Measurements from ENCODE around the gene FAM83C. TPM values are rescaled to one million over a fixed set of nuclear protein-coding genes. Genes with fewer than 3 reads are reported as not detected.

FAM83C gene
- total RNA-seq, 1 experiment from 2014 or later = not detected

DNA sequence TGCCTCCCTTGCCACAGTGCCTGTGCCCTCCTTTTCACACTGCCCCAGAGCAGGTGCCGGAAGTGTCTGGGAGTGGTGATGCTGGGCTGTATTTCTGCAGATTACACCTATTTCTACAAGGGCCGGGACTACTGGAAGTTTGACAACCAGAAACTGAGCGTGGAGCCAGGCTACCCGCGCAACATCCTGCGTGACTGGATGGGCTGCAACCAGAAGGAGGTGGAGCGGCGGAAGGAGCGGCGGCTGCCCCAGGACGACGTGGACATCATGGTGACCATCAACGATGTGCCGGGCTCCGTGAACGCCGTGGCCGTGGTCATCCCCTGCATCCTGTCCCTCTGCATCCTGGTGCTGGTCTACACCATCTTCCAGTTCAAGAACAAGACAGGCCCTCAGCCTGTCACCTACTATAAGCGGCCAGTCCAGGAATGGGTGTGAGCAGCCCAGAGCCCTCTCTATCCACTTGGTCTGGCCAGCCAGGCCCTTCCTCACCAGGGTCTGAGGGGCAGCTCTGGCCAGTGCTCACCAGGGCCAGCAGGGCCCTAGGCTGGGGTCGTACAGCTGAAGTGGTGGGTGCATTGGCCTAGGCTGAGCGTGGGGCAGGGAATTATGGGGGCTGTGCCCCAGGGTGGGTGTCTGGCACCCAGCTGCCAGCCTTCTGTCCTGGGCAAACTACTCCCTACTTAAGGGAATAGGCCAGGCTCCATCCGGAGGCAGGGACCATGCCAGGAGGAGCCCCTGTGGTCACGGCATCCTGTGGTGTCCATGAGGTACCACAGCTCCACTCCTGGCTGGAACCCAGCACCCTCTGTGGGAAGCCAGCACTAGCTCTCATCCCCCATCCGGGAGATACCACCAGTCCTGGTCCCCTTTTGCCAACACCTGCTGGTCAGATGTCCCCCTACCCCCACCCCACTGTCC is 17.8 kb downstream of the FAM83C start:
- no TSS peak for BruUV-seq (replicated peaks)
- H3K27ac ChIP-seq (ENCODE audit: low read length) = no peak overlapping the region
- no peaks in the 10 kb centered on the region for H3K9me3 ChIP-seq (ENCODE audit: low read length)
- H3K36me3 ChIP-seq (ENCODE audit: low read depth, low read length) = peaks cover 17% of the 10 kb centered on the region
- CTCF ChIA-PET = no interaction called here
- H2AFZ ChIP-seq (ENCODE audit: low read length) = no peak overlapping the region
- peaks cover 12% of the 10 kb centered on the region for H3K79me2 ChIP-seq (ENCODE audit: low read length)
- H3K4me2 ChIP-seq (ENCODE audit: low read length) = no peak overlapping the region
- H3K4me3 ChIP-seq (ENCODE audit: low read length) = no peak overlapping the region
- POLR2A ChIA-PET (ENCODE audit: unreplicated experiment) = no interaction called here
- H3K27me3 ChIP-seq (ENCODE audit: low read length) = no peaks in the 10 kb centered on the region
- H3K9ac ChIP-seq (ENCODE audit: low read length) = no peak overlapping the region
- intact Hi-C loops (cut with micrococcal nuclease) = no loop called here
- H3F3A ChIP-seq (ENCODE audit: low read length, unreplicated experiment) = peaks cover 11% of the 10 kb centered on the region
- no peaks in the 10 kb centered on the region for H3K9me2 ChIP-seq (replicated peaks; ENCODE audit: low read length)
- DNase-seq (no peak), ATAC-seq (no peak)
- H3K4me1 ChIP-seq (ENCODE audit: insufficient read depth, low read length) = peaks cover 12% of the 10 kb centered on the region
- TF ChIP-seq, protein P1, sequence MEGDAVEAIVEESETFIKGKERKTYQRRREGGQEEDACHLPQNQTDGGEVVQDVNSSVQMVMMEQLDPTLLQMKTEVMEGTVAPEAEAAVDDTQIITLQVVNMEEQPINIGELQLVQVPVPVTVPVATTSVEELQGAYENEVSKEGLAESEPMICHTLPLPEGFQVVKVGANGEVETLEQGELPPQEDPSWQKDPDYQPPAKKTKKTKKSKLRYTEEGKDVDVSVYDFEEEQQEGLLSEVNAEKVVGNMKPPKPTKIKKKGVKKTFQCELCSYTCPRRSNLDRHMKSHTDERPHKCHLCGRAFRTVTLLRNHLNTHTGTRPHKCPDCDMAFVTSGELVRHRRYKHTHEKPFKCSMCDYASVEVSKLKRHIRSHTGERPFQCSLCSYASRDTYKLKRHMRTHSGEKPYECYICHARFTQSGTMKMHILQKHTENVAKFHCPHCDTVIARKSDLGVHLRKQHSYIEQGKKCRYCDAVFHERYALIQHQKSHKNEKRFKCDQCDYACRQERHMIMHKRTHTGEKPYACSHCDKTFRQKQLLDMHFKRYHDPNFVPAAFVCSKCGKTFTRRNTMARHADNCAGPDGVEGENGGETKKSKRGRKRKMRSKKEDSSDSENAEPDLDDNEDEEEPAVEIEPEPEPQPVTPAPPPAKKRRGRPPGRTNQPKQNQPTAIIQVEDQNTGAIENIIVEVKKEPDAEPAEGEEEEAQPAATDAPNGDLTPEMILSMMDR (conservative IDR thresholded peaks at IDR 0.05; ENCODE audit: low read depth, low read length) = no peak
- TF ChIP-seq EZH2 (IDR thresholded peaks at IDR 0.05; ENCODE audit: low read length, unreplicated experiment) (no peak), EZH2phosphoT487 (IDR thresholded peaks at IDR 0.05; ENCODE audit: borderline replicate concordance, low read length) (no peak)
- H4K20me1 ChIP-seq (ENCODE audit: low read length) = no peaks in the 10 kb centered on the region

DNA sequence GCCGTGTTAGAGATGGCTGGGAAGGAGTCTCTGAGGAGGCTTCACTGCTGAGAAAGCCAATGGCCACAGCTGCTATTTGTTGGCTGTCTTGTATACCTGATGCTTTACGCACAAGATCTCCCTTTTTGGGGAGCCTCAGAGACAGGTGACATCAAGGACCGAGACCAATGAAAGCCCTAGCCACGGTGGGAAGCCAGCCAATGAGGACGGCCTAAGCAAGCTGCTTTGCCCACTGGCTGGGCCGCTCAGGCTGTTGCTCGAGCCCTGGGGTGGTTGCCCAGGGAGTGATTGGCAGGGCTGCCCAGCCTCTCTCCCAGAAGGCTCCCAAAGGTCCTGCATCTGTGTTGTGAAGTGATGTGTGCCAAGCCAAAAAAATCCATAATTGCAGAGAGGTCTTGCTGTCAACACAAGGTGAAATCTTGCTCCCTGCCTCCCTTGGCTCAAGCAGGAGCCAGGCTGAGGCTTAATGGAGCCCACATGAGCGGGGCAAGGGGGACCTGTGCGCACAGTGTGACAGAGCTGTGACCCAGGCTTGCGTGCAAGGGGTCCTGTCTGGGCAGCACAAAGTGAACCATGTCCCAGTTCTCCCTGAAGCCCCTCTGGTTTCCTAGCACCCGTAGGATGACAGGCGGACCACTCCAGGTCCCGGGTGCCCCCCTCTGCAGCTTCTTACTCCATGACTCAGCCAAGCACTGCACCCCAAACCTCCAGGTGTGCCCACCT is 18.6 kb downstream of the FAM83C start:
- H3K4me1 ChIP-seq (ENCODE audit: insufficient read depth, low read length) = peaks cover 12% of the 10 kb centered on the region

More for the DNA sequence above, 18.6 kb downstream of the FAM83C start:
- no peaks in the 10 kb centered on the region for H3K9me2 ChIP-seq (replicated peaks; ENCODE audit: low read length)
- DNase-seq = no peak
- TF ChIP-seq, protein P1 (conservative IDR thresholded peaks at IDR 0.05; ENCODE audit: low read depth, low read length) = no peak
- TF ChIP-seq EZH2 (IDR thresholded peaks at IDR 0.05; ENCODE audit: low read length, unreplicated experiment) = no peak
- ChIA-PET CTCF (no interaction called here), POLR2A (ENCODE audit: unreplicated experiment) (no interaction called here)
- H3K9ac ChIP-seq (ENCODE audit: low read length) = no peak overlapping the region
- H4K20me1 ChIP-seq (ENCODE audit: low read length) = no peaks in the 10 kb centered on the region
- BruUV-seq (replicated peaks) = no TSS peak
- H2AFZ ChIP-seq (ENCODE audit: low read length) = no peak overlapping the region
- H3K27ac ChIP-seq (ENCODE audit: low read length) = no peak overlapping the region
- H3K36me3 ChIP-seq (ENCODE audit: low read depth, low read length) = peaks cover 9% of the 10 kb centered on the region
- peaks cover 12% of the 10 kb centered on the region for H3K79me2 ChIP-seq (ENCODE audit: low read length)
- no peak overlapping the region for H3K4me2 ChIP-seq (ENCODE audit: low read length)
- no peaks in the 10 kb centered on the region for H3K9me3 ChIP-seq (ENCODE audit: low read length)
- intact Hi-C loops (cut with micrococcal nuclease) = no loop called here
- H3F3A ChIP-seq (ENCODE audit: low read length, unreplicated experiment) = peaks cover 4% of the 10 kb centered on the region
- H3K4me3 ChIP-seq (ENCODE audit: low read length) = no peak overlapping the region
- ATAC-seq = no peak
- no peaks in the 10 kb centered on the region for H3K27me3 ChIP-seq (ENCODE audit: low read length)
